ENCODE measurements around the gene RNFT2.

- TF ChIP-seq CTCF (IDR thresholded peaks at IDR 0.05) (no peak), POLR2A (IDR thresholded peaks at IDR 0.05) (no peak)
Measured at GRCh38 chr12:116749884-116750283, 11.8 kb downstream of the RNFT2 start.
